K562 (cell line): ENCODE results near the gene USP8. TPM values are rescaled to one million over a fixed set of nuclear protein-coding genes. Genes with fewer than 3 reads are reported as not detected.

Experiments used
- ATAC-seq: fragments of 200-7000 bp; cut with Tn5 transposase; 3 replicates; pipeline ENCODE4 v1.9.1; 2020; ENCODE audit warnings: moderate library complexity
- BruUV-seq: library from RNA; stranded (reverse); fragments of 400-500 nt; replicated peaks from 2 replicates; lab custom pipeline; 2021; lab: Mats Ljungman, UMichigan
- CTCF ChIA-PET: fragments of 300-600 bp; formaldehyde crosslinking; extraction: SDS; loops from one replicate; lab custom pipeline; 2021; ENCODE audit warnings: low intra/inter-chr PET ratio; lab: Yijun Ruan, JAX
- POLR2A ChIA-PET: fragments of 300-600, 350-650 bp; sonication (Branson Sonifier 250); formaldehyde crosslinking; extraction: SDS; loops from one replicate; lab custom pipeline; 2021; ENCODE audit warnings: antibody characterized with exemption, inconsistent platforms; lab: Yijun Ruan, JAX
- DNase-seq, 4 experiments: peaks; one replicate each; pipeline versions ENCODE4 v3.0.0 to v3.0.0-alpha.2; 2011 to 2018; ENCODE audit warnings: low spot score in 3 of 4, mixed read lengths in 3 of 4; ENCODE audit errors: extremely low read depth in 1 of 4
- FAIRE-seq: peaks from 2 replicates; lab custom pipeline; 2011; peaks lifted over from hg19 to GRCh38; lab: Jason Lieb, UNC
- H2AFZ ChIP-seq: 2 replicates; pipeline ENCODE4 v1.6.0; 2011; ENCODE audit warnings: low read depth, low read length, control low read depth, inconsistent platforms
- H3K27ac ChIP-seq: fragments of 200-600 bp; 3 replicates; pipeline ENCODE4 v1.8.0; 2011; ENCODE audit warnings: low read depth, mild to moderate bottlenecking, control low read depth, inconsistent platforms, low read length, moderate library complexity, mixed read lengths; ENCODE audit errors: extremely low read depth
- H3K27me3 ChIP-seq, 2 experiments: fragments of 300-600 bp in 1 of 2; 2 replicates in 1 of 2; 3 replicates in 1 of 2; pipeline versions ENCODE4 v1.6.0 to v1.8.0; 2011; ENCODE audit warnings: inconsistent platforms in 2 of 2, low read length in 2 of 2, mild to moderate bottlenecking in 1 of 2, mixed read lengths in 1 of 2, moderate library complexity in 1 of 2; ENCODE audit not compliant: control insufficient read depth in 2 of 2, insufficient read depth in 2 of 2
- H3K36me3 ChIP-seq: fragments of 300-600 bp; 3 replicates; pipeline ENCODE4 v1.8.0; 2011; ENCODE audit warnings: mild to moderate bottlenecking, low read length, inconsistent platforms; ENCODE audit not compliant: control insufficient read depth, insufficient read depth
- H3K4me1 ChIP-seq, 2 experiments: fragments of 200-600 bp in 1 of 2; replicated peaks in 1 of 2; 2 replicates in 1 of 2; 3 replicates in 1 of 2; pipeline versions ENCODE4 v1.5.1 to v1.8.0; 2011; ENCODE audit warnings: inconsistent platforms in 2 of 2, low read length in 2 of 2, mild to moderate bottlenecking in 1 of 2, mixed read lengths in 1 of 2, moderate library complexity in 1 of 2; ENCODE audit not compliant: control insufficient read depth in 2 of 2, insufficient read depth in 2 of 2
- H3K4me2 ChIP-seq: 2 replicates; pipeline ENCODE4 v1.6.1; 2011; ENCODE audit warnings: low read length, control low read depth, inconsistent platforms, mixed read lengths; ENCODE audit not compliant: insufficient read depth
- H3K4me3 ChIP-seq: fragments of 200-600 bp; sonication (generic), shearing (Covaris generic); 2 replicates; pipeline ENCODE4 v1.5.1; 2016; ENCODE audit warnings: control low read depth, inconsistent platforms
- H3K79me2 ChIP-seq: fragments of 200-600 bp; 3 replicates; pipeline ENCODE4 v1.8.0; 2011; ENCODE audit warnings: low read length, inconsistent platforms; ENCODE audit not compliant: control insufficient read depth, insufficient read depth
- H3K9ac ChIP-seq, 2 experiments: 2 replicates each; pipeline versions ENCODE4 v1.6.0 to v1.6.1; 2011; ENCODE audit warnings: low read depth in 2 of 2, low read length in 2 of 2, control low read depth in 1 of 2, inconsistent platforms in 1 of 2, mild to moderate bottlenecking in 1 of 2, mixed read lengths in 1 of 2; ENCODE audit not compliant: insufficient read depth in 1 of 2
- H3K9me1 ChIP-seq: one replicate; pipeline ENCODE4 v1.6.0; 2011; ENCODE audit warnings: inconsistent platforms, mild to moderate bottlenecking, low read length, moderate library complexity; ENCODE audit not compliant: control insufficient read depth, insufficient read depth
- H3K9me3 ChIP-seq: replicated peaks from 2 replicates; pipeline ENCODE4 v1.5.1; 2011; ENCODE audit warnings: low read depth, low read length, inconsistent platforms; ENCODE audit not compliant: control insufficient read depth, insufficient read depth
- H4K20me1 ChIP-seq: replicated peaks from 2 replicates; pipeline ENCODE4 v1.6.1; 2011; ENCODE audit warnings: low read length, inconsistent platforms, mixed read lengths; ENCODE audit not compliant: control insufficient read depth, insufficient read depth
- BCLAF1 ChIP-seq, 2 experiments: fragments of 450-650 bp in 1 of 2; IDR thresholded peaks; 2 replicates each; pipeline ENCODE4 v1.6.1; 2011 to 2017; ENCODE audit warnings: low read depth in 2 of 2, antibody characterized with exemption in 1 of 2, borderline replicate concordance in 1 of 2, low read length in 1 of 2, mild to moderate bottlenecking in 1 of 2, mixed read lengths in 1 of 2; ENCODE audit not compliant: control insufficient read depth in 1 of 2
- CCNT2 ChIP-seq: IDR thresholded peaks from 2 replicates; pipeline ENCODE4 v1.6.1; 2011; ENCODE audit warnings: borderline replicate concordance, low read depth, mild to moderate bottlenecking, moderate library complexity, mixed read lengths, low read length; ENCODE audit not compliant: insufficient read length; ENCODE audit errors: extremely low read depth
- CREB5 ChIP-seq: fragments of 250-450 bp; sonication (Bioruptor Pico); IDR thresholded peaks from 2 replicates; pipeline ENCODE4 v1.5.0; 2020; ENCODE audit warnings: mild to moderate bottlenecking
- DNMT1 ChIP-seq: fragments of 450-650 bp; IDR thresholded peaks from 2 replicates; pipeline ENCODE4 v1.6.1; 2016; ENCODE audit warnings: antibody characterized with exemption, mild to moderate bottlenecking
- EGR1 ChIP-seq: fragments of 450-650 bp; conservative IDR thresholded peaks from 2 replicates; pipeline ENCODE4 v1.6.1; 2017; ENCODE audit warnings: mild to moderate bottlenecking
- FUS ChIP-seq: fragments of 200-400 bp; formaldehyde crosslinking; optimal IDR thresholded peaks from 2 replicates; pipeline ENCODE3; 2017; ENCODE audit warnings: low read depth, low read length
- MCM2 ChIP-seq: fragments of 450-650 bp; IDR thresholded peaks from 2 replicates; pipeline ENCODE4 v1.6.1; 2017; ENCODE audit warnings: low read depth, mild to moderate bottlenecking
- MEF2D ChIP-seq: conservative IDR thresholded peaks from 2 replicates; pipeline ENCODE4 v1.6.1; 2016; ENCODE audit warnings: low read depth, missing genetic modification characterization, missing compliant biosample characterization
- NFE2L1 ChIP-seq: fragments of 450-650 bp; IDR thresholded peaks from 2 replicates; pipeline ENCODE4 v1.6.1; 2016; ENCODE audit warnings: missing genetic modification characterization, low read depth, mild to moderate bottlenecking, missing compliant biosample characterization, moderate library complexity, borderline replicate concordance
- PCBP1 ChIP-seq: fragments of 200-400 bp; formaldehyde crosslinking; IDR thresholded peaks from 2 replicates; pipeline ENCODE4 v1.6.1; 2018; ENCODE audit warnings: mild to moderate bottlenecking, low read depth, low read length; ENCODE audit not compliant: poor library complexity, severe bottlenecking
- THAP7 ChIP-seq: fragments of 250-450 bp; sonication (Bioruptor Pico); IDR thresholded peaks from 2 replicates; pipeline ENCODE4 v1.5.0; 2021
- ZNF384 ChIP-seq: IDR thresholded peaks from 2 replicates; pipeline ENCODE4 v1.6.1; 2012; ENCODE audit warnings: low read depth, low read length, improper control_type of control experiment
- ZNF77 ChIP-seq: fragments of 250-450 bp; sonication (Bioruptor Pico); IDR thresholded peaks from 2 replicates; pipeline ENCODE4 v1.5.0; 2020
- ZZZ3 ChIP-seq: fragments of 450-650 bp; IDR thresholded peaks from 2 replicates; pipeline ENCODE4 v1.6.1; 2016; ENCODE audit warnings: antibody characterized with exemption, mild to moderate bottlenecking, moderate library complexity
- WGBS: fragments of 100-300 bp; shearing (Covaris generic); methylation state at CpG from one replicate; pipeline ENCODE4 v1.1.6; 2016; ENCODE audit warnings: low coverage, mixed read lengths; ENCODE audit not compliant: insufficient coverage; ENCODE audit errors: missing lambda C conversion rate; 5-methylcytosine and 5-hydroxymethylcytosine counted together
- in situ Hi-C: fragments of 300-500 bp; cut with MboI; formaldehyde crosslinking; loops from 4 replicates; pipeline ENCODE4 v1.15.0; 2018; ENCODE audit warnings: inconsistent platforms, mixed read lengths
- intact Hi-C: fragments of 100-400 bp; cut with micrococcal nuclease; formaldehyde crosslinking; loops from 2 replicates; pipeline ENCODE4 v1.14.2; 2022
- polyA plus RNA-seq, 8 experiments: library from polyadenylated mRNA; depleted of rRNA in 4 of 8; stranded (reverse) in 5 of 8; unstranded in 3 of 8; fragments of >200 nt; fragmentation: Nextera tagmentation in 2 of 8; fragmentation: Illumina TruSeq in 1 of 8; extraction: Ambion mirVana in 2 of 8; extraction: Trizol in 1 of 8; gene quantifications; 2 replicates each; pipeline versions ENCODE4 v1.2.1 to v1.2.3, GENCODE V29; 2011 to 2014; ENCODE audit warnings: inconsistent platforms in 1 of 8, missing spikeins in 1 of 8
- total RNA-seq, 7 experiments: library from RNA; depleted of rRNA in 6 of 7; stranded (reverse); fragments of >200 nt in 6 of 7; fragmentation: Illumina TruSeq in 2 of 7; extraction: Trizol in 2 of 7; gene quantifications; 2 replicates each; pipeline versions ENCODE4 v1.2.1 to v1.2.3, GENCODE V29; 2011 to 2021; ENCODE audit warnings: low replicate concordance in 1 of 7
- TF ChIP-seq, protein P1 (sequence below): fragments of 250-450 bp; sonication (Bioruptor Pico); IDR thresholded peaks from 2 replicates; pipeline ENCODE4 v1.4.0; 2020; ENCODE audit warnings: mild to moderate bottlenecking, moderate library complexity

USP8 gene
- total and polyA plus RNA-seq, 9 of the 15 experiments (the other 6 are each of a cell fraction or from before 2014, with no cell fraction given), result 35.1 to 58.4 (median 46.1) TPM

DNA sequence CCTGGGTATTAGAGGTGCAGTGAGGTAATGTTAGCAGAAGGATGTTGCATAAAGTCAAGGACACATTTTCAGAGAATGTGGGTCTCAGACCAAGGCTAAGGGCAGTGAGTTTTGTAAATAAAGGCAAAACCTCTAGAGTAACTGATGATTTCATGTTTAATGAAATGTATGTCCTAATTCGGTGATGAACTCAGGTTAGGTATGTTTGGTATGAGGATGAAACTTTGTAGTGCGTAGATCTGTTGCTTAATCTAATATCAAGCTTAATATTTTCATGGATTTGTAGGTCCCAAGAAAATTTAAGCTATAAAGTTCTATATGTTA, 118.6 kb downstream of the USP8 start:
- Histone ChIP-seq H4K20me1 (no peaks in the 10 kb centered on the region), H3K4me1 (peaks cover 10 to 12% of the 10 kb centered on the region in 2 experiments; a peak in 4 of 5 replicates), H3K79me2 (no peaks in the 10 kb centered on the region), H3K4me2 (no peak overlapping the region), H3K9me1 (no peaks in the 10 kb centered on the region), H3K27ac (no peak overlapping the region), H3K9ac (no peak overlapping the region), H3K9me3 (no peaks in the 10 kb centered on the region), H3K27me3 (no peaks in the 10 kb centered on the region), H3K36me3 (no peaks in the 10 kb centered on the region), H2AFZ (no peak overlapping the region), H3K4me3 (no peak overlapping the region)
- 53% methylated on average over 2 of the region's 2 CpGs for WGBS
- POLR2A ChIA-PET, result interaction anchor here (1.4 kb wide), 1 partner anchor 12 kb away, joined by 4 read pairs; no protein-coding TSS in a partner anchor
- CTCF ChIA-PET, result no interaction called here
- ATAC-seq, result no peak
- BruUV-seq, result no TSS peak
- intact Hi-C loops, result no loop called here
- no peak for DNase-seq
- in situ Hi-C loops, result no loop called here
- no peak for FAIRE-seq
- TF ChIP-seq EGR1, result no peak
- TF ChIP-seq THAP7 (CRISPR knock-in tag), result no peak
- TF ChIP-seq CCNT2, result no peak
- no peak for TF ChIP-seq PCBP1
- TF ChIP-seq ZZZ3, result no peak
- TF ChIP-seq MEF2D (tag), result no peak
- no peak for TF ChIP-seq DNMT1
- no peak for TF ChIP-seq MCM2
- no peak for TF ChIP-seq NFE2L1 (tag)
- TF ChIP-seq BCLAF1 (IDR thresholded peaks at IDR 0.05; ENCODE audit: borderline replicate concordance in 1 of 2, control insufficient read depth in 1 of 2, low read depth in 2 of 2, low read length in 1 of 2), result no peak
- TF ChIP-seq, protein P1, sequence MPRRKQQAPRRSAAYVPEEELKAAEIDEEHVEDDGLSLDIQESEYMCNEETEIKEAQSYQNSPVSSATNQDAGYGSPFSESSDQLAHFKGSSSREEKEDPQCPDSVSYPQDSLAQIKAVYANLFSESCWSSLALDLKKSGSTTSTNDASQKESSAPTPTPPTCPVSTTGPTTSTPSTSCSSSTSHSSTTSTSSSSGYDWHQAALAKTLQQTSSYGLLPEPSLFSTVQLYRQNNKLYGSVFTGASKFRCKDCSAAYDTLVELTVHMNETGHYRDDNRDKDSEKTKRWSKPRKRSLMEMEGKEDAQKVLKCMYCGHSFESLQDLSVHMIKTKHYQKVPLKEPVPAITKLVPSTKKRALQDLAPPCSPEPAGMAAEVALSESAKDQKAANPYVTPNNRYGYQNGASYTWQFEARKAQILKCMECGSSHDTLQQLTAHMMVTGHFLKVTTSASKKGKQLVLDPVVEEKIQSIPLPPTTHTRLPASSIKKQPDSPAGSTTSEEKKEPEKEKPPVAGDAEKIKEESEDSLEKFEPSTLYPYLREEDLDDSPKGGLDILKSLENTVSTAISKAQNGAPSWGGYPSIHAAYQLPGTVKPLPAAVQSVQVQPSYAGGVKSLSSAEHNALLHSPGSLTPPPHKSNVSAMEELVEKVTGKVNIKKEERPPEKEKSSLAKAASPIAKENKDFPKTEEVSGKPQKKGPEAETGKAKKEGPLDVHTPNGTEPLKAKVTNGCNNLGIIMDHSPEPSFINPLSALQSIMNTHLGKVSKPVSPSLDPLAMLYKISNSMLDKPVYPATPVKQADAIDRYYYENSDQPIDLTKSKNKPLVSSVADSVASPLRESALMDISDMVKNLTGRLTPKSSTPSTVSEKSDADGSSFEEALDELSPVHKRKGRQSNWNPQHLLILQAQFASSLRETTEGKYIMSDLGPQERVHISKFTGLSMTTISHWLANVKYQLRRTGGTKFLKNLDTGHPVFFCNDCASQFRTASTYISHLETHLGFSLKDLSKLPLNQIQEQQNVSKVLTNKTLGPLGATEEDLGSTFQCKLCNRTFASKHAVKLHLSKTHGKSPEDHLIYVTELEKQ (CRISPR knock-in tag), result no peak
- no peak for TF ChIP-seq FUS
- TF ChIP-seq ZNF77 (CRISPR knock-in tag), result no peak
- no peak for TF ChIP-seq CREB5 (CRISPR knock-in tag)
- no peak for TF ChIP-seq ZNF384
